ENCODE data around the gene FOXD3. TPM values are rescaled to one million over a fixed set of nuclear protein-coding genes. Genes with fewer than 3 reads are reported as not detected.

The FOXD3 gene
- total RNA-seq, 1 donor from 2014 or later = not detected

DNA sequence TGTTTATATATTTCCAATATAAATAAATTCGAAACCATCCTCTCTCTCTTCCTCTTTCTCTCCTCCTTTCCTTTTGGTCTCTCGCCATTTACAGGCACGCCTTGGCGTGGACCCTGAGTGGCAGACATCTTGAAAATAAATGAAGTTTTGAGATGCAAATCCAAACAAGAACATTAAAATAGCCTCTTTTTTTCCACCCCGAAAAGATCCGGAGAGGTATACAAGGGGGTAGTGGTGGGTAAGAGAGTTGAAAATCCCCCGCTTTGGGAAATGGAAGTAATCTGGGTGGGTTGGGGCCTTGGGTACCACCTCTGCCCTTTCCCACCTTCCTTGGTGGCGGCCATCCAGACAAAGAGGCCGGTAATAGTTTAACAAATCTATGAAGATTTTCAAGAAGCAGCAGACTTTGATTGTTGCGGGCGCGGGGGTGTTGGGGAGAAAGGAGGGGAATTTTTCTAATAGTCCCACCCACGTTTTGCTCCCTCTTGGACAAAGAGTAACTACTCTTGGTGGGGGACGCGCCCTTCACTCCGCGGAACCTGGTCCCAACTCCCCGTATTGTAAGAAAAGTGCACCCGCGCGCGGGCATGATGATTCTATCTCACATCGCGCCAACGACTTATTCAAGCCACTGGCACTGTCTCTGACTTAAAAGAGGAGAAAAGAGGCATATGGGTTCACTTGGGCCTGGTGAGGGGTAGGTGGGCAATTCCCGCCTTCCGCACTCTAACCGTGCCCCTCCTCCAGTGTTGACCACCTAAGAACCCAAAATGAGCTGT, 4.0 kb upstream of the FOXD3 start:
- H3K27me3 Mint-ChIP-seq (ENCODE audit: low read depth) = peaks cover 72% of the 10 kb centered on the region
- no peak overlapping the region for H3K27ac Mint-ChIP-seq (ENCODE audit: unreplicated experiment)
- H3K9me3 Mint-ChIP-seq (ENCODE audit: low read depth) = peaks cover 5% of the 10 kb centered on the region
- H3K4me1 Mint-ChIP-seq (ENCODE audit: low read depth) = peaks cover 21% of the 10 kb centered on the region
- no peak for DNase-seq (ENCODE audit: low spot score)
- no peak for TF ChIP-seq CTCF (IDR thresholded peaks at IDR 0.05)
- peaks cover 11% of the 10 kb centered on the region for H3K36me3 Mint-ChIP-seq (ENCODE audit: low read depth)
- no peak overlapping the region for H3K4me3 Mint-ChIP-seq (ENCODE audit: unreplicated experiment)

- no peak for DNase-seq (ENCODE audit: low spot score)
- Mint-ChIP-seq H3K4me1 (ENCODE audit: low read depth) (peaks cover 23% of the 10 kb centered on the region), H3K27me3 (ENCODE audit: low read depth) (peaks cover 67% of the 10 kb centered on the region), H3K4me3 (ENCODE audit: unreplicated experiment) (no peak overlapping the region), H3K9me3 (ENCODE audit: low read depth) (peaks cover 5% of the 10 kb centered on the region), H3K36me3 (ENCODE audit: low read depth) (peaks cover 11% of the 10 kb centered on the region), H3K27ac (ENCODE audit: unreplicated experiment) (no peak overlapping the region)
- TF ChIP-seq CTCF (IDR thresholded peaks at IDR 0.05) = no peak
Observed at GRCh38 chr1:63319046-63320021, 3.0 kb upstream of the FOXD3 start.

- peaks cover 11% of the 10 kb centered on the region for H3K36me3 Mint-ChIP-seq (ENCODE audit: low read depth)
- no peak for TF ChIP-seq CTCF (IDR thresholded peaks at IDR 0.05)
- no peak for DNase-seq (ENCODE audit: low spot score)
Observed at GRCh38 chr1:63320022-63320721, 2.2 kb upstream of the FOXD3 start.

DNA sequence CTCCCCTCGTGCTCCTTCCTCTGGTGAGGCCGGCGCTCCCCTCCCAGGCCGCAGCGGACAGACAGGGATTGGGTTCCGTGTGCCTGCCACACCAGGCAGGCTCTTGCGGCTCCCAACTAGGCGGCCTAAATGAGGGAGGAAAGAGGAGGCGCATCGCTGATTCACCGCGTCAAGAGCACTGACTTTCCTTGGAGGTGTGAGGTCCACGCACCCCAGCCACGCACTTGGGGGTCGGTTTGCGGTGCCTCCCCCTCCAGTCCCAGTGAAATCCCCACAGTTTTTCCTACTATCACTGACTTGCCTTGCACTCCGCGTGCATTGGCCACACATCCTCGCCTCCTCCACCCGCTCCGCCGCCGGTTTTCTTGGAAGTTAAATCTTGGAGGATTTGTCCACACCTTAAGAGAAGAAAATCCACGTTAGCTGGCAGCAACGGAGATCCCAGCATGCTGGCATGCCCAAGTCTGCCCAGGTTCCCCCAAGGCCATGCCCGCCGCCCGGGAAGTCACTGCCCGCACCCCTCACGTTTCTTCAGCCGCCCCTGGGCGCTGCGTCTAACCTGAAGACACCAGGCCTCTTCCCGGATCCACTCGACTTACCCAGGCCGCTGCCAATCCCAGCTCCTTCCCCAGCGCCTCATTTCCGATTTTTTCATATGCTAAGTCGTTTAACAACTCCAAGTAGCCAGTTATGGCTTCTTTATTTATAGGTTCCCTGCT, 1.1 kb upstream of the FOXD3 start:
- Mint-ChIP-seq H3K4me1 (ENCODE audit: low read depth) (peaks cover 24% of the 10 kb centered on the region), H3K36me3 (ENCODE audit: low read depth) (peaks cover 11% of the 10 kb centered on the region), H3K9me3 (ENCODE audit: low read depth) (peaks cover 5% of the 10 kb centered on the region), H3K27ac (ENCODE audit: unreplicated experiment) (no peak overlapping the region), H3K4me3 (ENCODE audit: unreplicated experiment) (no peak overlapping the region), H3K27me3 (ENCODE audit: low read depth) (peaks cover 64% of the 10 kb centered on the region)
- no peak for DNase-seq (ENCODE audit: low spot score)
- no peak for TF ChIP-seq CTCF (IDR thresholded peaks at IDR 0.05)

More at GRCh38 chr1:63320022-63320721, 2.2 kb upstream of the FOXD3 start:
- Mint-ChIP-seq H3K27ac (ENCODE audit: unreplicated experiment) (no peak overlapping the region), H3K4me3 (ENCODE audit: unreplicated experiment) (no peak overlapping the region), H3K9me3 (ENCODE audit: low read depth) (peaks cover 5% of the 10 kb centered on the region), H3K27me3 (ENCODE audit: low read depth) (peaks cover 66% of the 10 kb centered on the region), H3K4me1 (ENCODE audit: low read depth) (peaks cover 26% of the 10 kb centered on the region)

Data from chondrocyte (in vitro differentiated cells).